Ovary (tissue), 9 donors: ENCODE data around the gene LAP3. TPM values are rescaled to one million over a fixed set of nuclear protein-coding genes. Genes with fewer than 3 reads are reported as not detected.

Experiments used
- DNase-seq, 5 donors: peaks; one replicate each; pipeline ENCODE4 v3.0.0-alpha.2; 2019 to 2020
- H3K27ac ChIP-seq, 2 donors: fragments of 200-600 bp; one replicate each; pipeline versions ENCODE4 v1.5.1 to v1.8.0; 2019 to 2022
- H3K27me3 ChIP-seq: fragments of 200-600 bp; one replicate; pipeline ENCODE4 v1.8.0; 2022
- H3K36me3 ChIP-seq: fragments of 200-600 bp; sonication (generic); one replicate; pipeline ENCODE4 v1.5.1; 2019
- H3K4me1 ChIP-seq: one replicate; pipeline ENCODE4 v1.8.1; 2013; ENCODE audit warnings: mild to moderate bottlenecking, moderate library complexity; ENCODE audit not compliant: insufficient read depth
- H3K4me3 ChIP-seq: fragments of 200-600 bp; sonication (generic); one replicate; pipeline ENCODE4 v1.5.1; 2017
- H3K9me3 ChIP-seq, 2 donors: fragments of 200-600 bp in 1 of 2; sonication (generic) in 1 of 2; one replicate each; pipeline versions ENCODE4 v1.5.1 to v1.8.1; 2013 to 2019; ENCODE audit warnings: mild to moderate bottlenecking in 1 of 2, moderate library complexity in 1 of 2
- CTCF ChIP-seq, 3 donors: fragments of 450-650 bp in 2 of 3; fragments of 200-600 bp in 1 of 3; IDR thresholded peaks; one replicate each; pipeline versions ENCODE4 v1.5.1 to v1.8.0; 2016 to 2022; ENCODE audit warnings: antibody characterized with exemption in 3 of 3, mild to moderate bottlenecking in 1 of 3
- EP300 ChIP-seq: sonication (generic); formaldehyde crosslinking; IDR thresholded peaks from one replicate; pipeline ENCODE4 v1.6.1; 2017; ENCODE audit warnings: antibody characterized with exemption
- POLR2A ChIP-seq: fragments of 450-650 bp; IDR thresholded peaks from one replicate; pipeline ENCODE4 v1.6.1; 2017; ENCODE audit warnings: antibody characterized with exemption, mild to moderate bottlenecking, moderate library complexity
- WGBS, 3 donors: extraction: QIAGEN DNeasy Blood & Tissue Kit in 1 of 3; methylation state at CpG; one replicate each; pipeline versions ENCODE4 v1.1.5 to v1.1.7; 2013 to 2017; 5-methylcytosine and 5-hydroxymethylcytosine counted together
- intact Hi-C, 4 donors: fragments of 100-400 bp; cut with DNase I; formaldehyde crosslinking; loops; one replicate each; pipeline versions ENCODE4 v1.11.0 to v1.15.1; 2022 to 2023
- polyA plus RNA-seq, 2 donors: library from polyadenylated mRNA; stranded (reverse); fragments of 200-250 nt in 1 of 2; fragments of 350-450 nt in 1 of 2; fragmentation: Illumina TruSeq in 1 of 2; extraction: RNeasy Lipid Tissue Mini Kit (QIAGEN cat#74804) in 1 of 2; gene quantifications; one replicate each; pipeline ENCODE4 v1.2.3, GENCODE V29; 2013 to 2014
- total RNA-seq, 7 donors: library from RNA; depleted of rRNA in 2 of 7; stranded (reverse); fragments of >200 nt in 2 of 7; fragmentation: NEBNext Ultra II Directional in 3 of 7; extraction: Animal tissue kit (Norgen Biotek cat#: 25700) in 3 of 7; gene quantifications; one replicate each; pipeline versions ENCODE4 v1.1.0 to v1.2.4, GENCODE V29; 2016 to 2023
- donor health status: DM: no; HTN: no; CAD: no; lungs with moderate emphysema.
- donor health status: DM: no; HTN: no; CAD: no.
- donor health status: Bipolar disorder and iron deficiency.
- donor health status: DM: yes; HTN: yes; CAD: no.
- donor health status: DM: no; HTN: no; CAD: no.
- donor health status: DM: yes; HTN: yes; CAD: no.

Gene LAP3
- total and polyA plus RNA-seq, 9 donors = 23.5 to 69.0 (median 33.9) TPM

- intact Hi-C loops = loop anchor here in 3 of 4 donors (2.0 to 5.0 kb wide), 2 partner anchors 90 kb away; no protein-coding TSS in a partner anchor
- Histone ChIP-seq H3K36me3 (no peaks in the 10 kb centered on the region), H3K4me3 (no peak overlapping the region), H3K4me1 (no peaks in the 10 kb centered on the region), H3K9me3 (no peaks in the 10 kb centered on the region), H3K27me3 (no peaks in the 10 kb centered on the region), H3K27ac (no peak overlapping the region)
- TF ChIP-seq EP300 = no peak
- TF ChIP-seq CTCF (IDR thresholded peaks at IDR 0.05) = peak; percentile 51 to 61 (median 60)
- 53 to 57% (median 56%) methylated on average over 32 of the region's 32 CpGs for WGBS, 3 donors
- DNase-seq = peak; percentile 57 to 84 (median 76)
Observed at GRCh38 chr4:17636696-17637622, 60.0 kb downstream of the LAP3 start.

GRCh38 chr4:17639136-17639535 lies 62.1 kb downstream of the LAP3 start:
- no peak for DNase-seq
- Histone ChIP-seq H3K4me1 (no peaks in the 10 kb centered on the region), H3K27me3 (no peaks in the 10 kb centered on the region), H3K27ac (no peak overlapping the region), H3K9me3 (no peaks in the 10 kb centered on the region), H3K4me3 (no peak overlapping the region), H3K36me3 (no peaks in the 10 kb centered on the region)
- 77 to 80% (median 78%) methylated on average over 7 of the region's 7 CpGs for WGBS, 3 donors
- TF ChIP-seq EP300 (no peak), CTCF (IDR thresholded peaks at IDR 0.05) (no peak), POLR2A (no peak)
- intact Hi-C loops = loop anchor here in 2 of 4 donors (5.0 kb wide), 1 partner anchor 92 kb away; no protein-coding TSS in a partner anchor

- H3K4me3 ChIP-seq = no peak overlapping the region
- H3K36me3 ChIP-seq = no peaks in the 10 kb centered on the region
- H3K27me3 ChIP-seq = no peaks in the 10 kb centered on the region
- DNase-seq = no peak
- intact Hi-C loops = loop anchor here in 1 of 4 donors (5.0 kb wide), 1 partner anchor 770 kb away; no protein-coding TSS in a partner anchor
- TF ChIP-seq CTCF (IDR thresholded peaks at IDR 0.05) (no peak), POLR2A (no peak), EP300 (no peak)
- WGBS, 3 donors = 86 to 94% (median 88%) methylated on average over 1 of the region's 1 CpG
- no peaks in the 10 kb centered on the region for H3K9me3 ChIP-seq
- no peak overlapping the region for H3K27ac ChIP-seq
- H3K4me1 ChIP-seq = no peaks in the 10 kb centered on the region
Observed at GRCh38 chr4:17642398-17642783, 65.4 kb downstream of the LAP3 start.

- Histone ChIP-seq H3K27me3 (no peaks in the 10 kb centered on the region), H3K4me3 (no peak overlapping the region), H3K27ac (no peak overlapping the region), H3K36me3 (no peaks in the 10 kb centered on the region), H3K4me1 (no peaks in the 10 kb centered on the region), H3K9me3 (no peaks in the 10 kb centered on the region)
- 70 to 75% (median 71%) methylated on average over 3 of the region's 3 CpGs for WGBS, 3 donors
- DNase-seq = no peak
- intact Hi-C loops = no loop called here
- no peak for TF ChIP-seq POLR2A
- no peak for TF ChIP-seq EP300
- no peak for TF ChIP-seq CTCF (IDR thresholded peaks at IDR 0.05)
Observed at GRCh38 chr4:17646693-17647092, 69.7 kb downstream of the LAP3 start.
